Muscle of back (tissue), 11 donors: ENCODE results near the gene RREB1. TPM values are rescaled to one million over a fixed set of nuclear protein-coding genes. Genes with fewer than 3 reads are reported as not detected.
"Not testable (repeated sequence)": the region's sequence is repeated elsewhere in the genome, so short reads cannot be mapped to it uniquely, and the experiment has no call there.

Experiments
- DNase-seq, 3 donors: peaks; one replicate each; pipeline versions ENCODE4 v3.0.0 to v3.0.0-alpha.2; 2013
- polyA plus RNA-seq, 10 donors: library from polyadenylated mRNA; unstranded; fragments of 120-200 nt; gene quantifications; one replicate each; pipeline ENCODE4 v1.2.1, GENCODE V29; 2013; ENCODE audit not compliant: insufficient read length in 10 of 10

The RREB1 gene
- polyA plus RNA-seq, 10 donors, result 15.1 to 22.1 (median 17.5) TPM

GRCh38 chr6:7142918-7143475, 35.2 kb downstream of the RREB1 start:
- no peak for DNase-seq

- peak in 1 of 3 donors; percentile 75 for DNase-seq
Measured at GRCh38 chr6:7143476-7143974, 35.8 kb downstream of the RREB1 start.

GRCh38 chr6:7144872-7145584, 37.3 kb downstream of the RREB1 start:
- DNase-seq, result no peak

- no peak for DNase-seq
Measured at GRCh38 chr6:7145585-7145884, 37.8 kb downstream of the RREB1 start.

GRCh38 chr6:7145885-7146828, 38.4 kb downstream of the RREB1 start:
- DNase-seq, result peak in 2 of 3 donors; percentile 69 to 72

- no peak for DNase-seq
Measured at GRCh38 chr6:7147051-7147671, 39.4 kb downstream of the RREB1 start.

- peak in 1 of 3 donors; percentile 58 for DNase-seq
Measured at GRCh38 chr6:7148100-7148822, 40.5 kb downstream of the RREB1 start.

GRCh38 chr6:7150381-7151064, 42.8 kb downstream of the RREB1 start:
- DNase-seq, result no peak

- DNase-seq, result no peak
Measured at GRCh38 chr6:7151381-7151780, 43.6 kb downstream of the RREB1 start.

- no peak for DNase-seq
Measured at GRCh38 chr6:7152462-7152861, 44.7 kb downstream of the RREB1 start.

GRCh38 chr6:7153789-7154188, 46.0 kb downstream of the RREB1 start:
- no peak for DNase-seq

GRCh38 chr6:7154341-7155139, 46.8 kb downstream of the RREB1 start:
- no peak for DNase-seq

GRCh38 chr6:7155871-7156579, 48.3 kb downstream of the RREB1 start:
- DNase-seq, result no peak

- DNase-seq, result peak in 1 of 3 donors; percentile 83
Measured at GRCh38 chr6:7156643-7157278, 49.0 kb downstream of the RREB1 start.

- DNase-seq, result not testable (repeated sequence)
Measured at GRCh38 chr6:7157307-7157706, 49.5 kb downstream of the RREB1 start.

- DNase-seq, result peak in 1 of 3 donors; percentile 45
Measured at GRCh38 chr6:7157752-7158616, 50.2 kb downstream of the RREB1 start.

- no peak for DNase-seq
Measured at GRCh38 chr6:7159790-7160525, 52.2 kb downstream of the RREB1 start.
